GF-D8 (cell line): ENCODE data around the gene TSC22D2.
"Not testable (repeated sequence)": the region's sequence is repeated elsewhere in the genome, so short reads cannot be mapped to it uniquely, and the experiment has no call there.

Experiments
- DNase-seq: peaks from one replicate; lab custom pipeline; 2025; lab: John Stamatoyannopoulos, UW

TSC22D2 gene

GRCh38 chr3:150449169-150449721 is 41.1 kb downstream of the TSC22D2 start:
- no peak for DNase-seq

GRCh38 chr3:150450916-150451315 is 42.8 kb downstream of the TSC22D2 start:
- DNase-seq = peak; percentile 85

- DNase-seq = peak; percentile 80
These were observed 43.4 kb downstream of the TSC22D2 start for GRCh38 chr3:150451329-150452048.

GRCh38 chr3:150453353-150453752 is 45.3 kb downstream of the TSC22D2 start:
- DNase-seq = no peak

- DNase-seq = no peak
These were observed 46.0 kb downstream of the TSC22D2 start for GRCh38 chr3:150454085-150454484.

- no peak for DNase-seq
These were observed 46.5 kb downstream of the TSC22D2 start for GRCh38 chr3:150454622-150455021.

GRCh38 chr3:150455341-150455740 is 47.2 kb downstream of the TSC22D2 start:
- no peak for DNase-seq

GRCh38 chr3:150458001-150458400 is 49.9 kb downstream of the TSC22D2 start:
- no peak for DNase-seq

- DNase-seq = no peak
These were observed 52.4 kb downstream of the TSC22D2 start for GRCh38 chr3:150460484-150460883.

GRCh38 chr3:150461399-150461798 is 53.3 kb downstream of the TSC22D2 start:
- no peak for DNase-seq

- DNase-seq = no peak
These were observed 54.0 kb downstream of the TSC22D2 start for GRCh38 chr3:150462108-150462507.

GRCh38 chr3:150464684-150465083 is 56.6 kb downstream of the TSC22D2 start:
- no peak for DNase-seq

GRCh38 chr3:150467381-150467780 is 59.3 kb downstream of the TSC22D2 start:
- no peak for DNase-seq

- DNase-seq = no peak
These were observed 61.2 kb downstream of the TSC22D2 start for GRCh38 chr3:150469031-150469930.

GRCh38 chr3:150469931-150470740 is 62.0 kb downstream of the TSC22D2 start:
- DNase-seq = no peak

- no peak for DNase-seq
These were observed 64.3 kb downstream of the TSC22D2 start for GRCh38 chr3:150472421-150472820.

- not testable (repeated sequence) for DNase-seq
These were observed 65.1 kb downstream of the TSC22D2 start for GRCh38 chr3:150473161-150473560.

GRCh38 chr3:150479370-150479769 is 71.3 kb downstream of the TSC22D2 start:
- no peak for DNase-seq

GRCh38 chr3:150480877-150481276 is 72.8 kb downstream of the TSC22D2 start:
- DNase-seq = no peak

GRCh38 chr3:150483226-150483625 is 75.1 kb downstream of the TSC22D2 start:
- no peak for DNase-seq

GRCh38 chr3:150484410-150484809 is 76.3 kb downstream of the TSC22D2 start:
- no peak for DNase-seq

GRCh38 chr3:150488867-150489266 is 80.8 kb downstream of the TSC22D2 start:
- DNase-seq = no peak
